GM12878 (cell line): Measurements from ENCODE around the gene FCGR2B. TPM values are rescaled to one million over a fixed set of nuclear protein-coding genes. Genes with fewer than 3 reads are reported as not detected.

ENCODE experiments used
- ATAC-seq: fragments of 200-7000 bp; cut with Tn5 transposase; 3 replicates; pipeline ENCODE4 v1.9.1; 2020; ENCODE audit warnings: mild to moderate bottlenecking, moderate library complexity
- BruUV-seq: library from RNA; stranded (reverse); fragments of 400-500 nt; replicated peaks from 2 replicates; lab custom pipeline; 2021; lab: Mats Ljungman, UMichigan
- CTCF ChIA-PET: fragments of 300-600 bp; sonication (Branson Sonifier 250); formaldehyde crosslinking; extraction: SDS; loops from one replicate; lab custom pipeline; 2021; ENCODE audit warnings: inconsistent platforms; lab: Yijun Ruan, JAX
- POLR2A ChIA-PET: fragments of 350-600 bp; formaldehyde crosslinking; extraction: SDS; loops from one replicate; lab custom pipeline; 2021; ENCODE audit warnings: inconsistent platforms; lab: Charles Lee
- RAD21 ChIA-PET: fragments of 300-600 bp; sonication (Branson Sonifier 250); formaldehyde crosslinking; loops from one replicate; lab custom pipeline; 2023; ENCODE audit warnings: antibody characterized with exemption; ENCODE audit not compliant: unreplicated experiment; lab: Charles Lee
- SMC1A ChIA-PET: fragments of 300-600 bp; sonication (Branson Sonifier 250); formaldehyde crosslinking; loops from one replicate; lab custom pipeline; 2023; ENCODE audit not compliant: unreplicated experiment, uncharacterized antibody; lab: Charles Lee
- DNase-seq: peaks from one replicate; pipeline ENCODE4 v3.0.0-alpha.2; 2011; ENCODE audit warnings: low read depth, low spot score
- FAIRE-seq: peaks from 3 replicates; lab custom pipeline; 2011; peaks lifted over from hg19 to GRCh38; lab: Jason Lieb, UNC
- H2AFZ ChIP-seq: 2 replicates; pipeline ENCODE4 v1.6.0; 2011; ENCODE audit warnings: low read depth, low read length, control low read depth; ENCODE audit not compliant: control insufficient read depth
- H3K27ac ChIP-seq: 2 replicates; pipeline ENCODE4 v1.5.1; 2011; ENCODE audit warnings: control low read depth; ENCODE audit not compliant: control insufficient read depth, insufficient read depth
- H3K27me3 ChIP-seq, 2 experiments: replicated peaks in 1 of 2; 2 replicates each; pipeline versions ENCODE4 v1.6.0 to v1.6.1; 2011; ENCODE audit warnings: low read length in 1 of 2; ENCODE audit not compliant: control insufficient read depth in 2 of 2, insufficient read depth in 2 of 2
- H3K36me3 ChIP-seq, 2 experiments: 2 replicates each; pipeline ENCODE4 v1.5.1; 2011; ENCODE audit warnings: low read length in 1 of 2; ENCODE audit not compliant: control insufficient read depth in 2 of 2, insufficient read depth in 2 of 2
- H3K4me1 ChIP-seq: 2 replicates; pipeline ENCODE4 v1.6.1; 2011; ENCODE audit warnings: mild to moderate bottlenecking, low read length, moderate library complexity, mixed read lengths; ENCODE audit not compliant: control insufficient read depth, insufficient read depth
- H3K4me2 ChIP-seq: 2 replicates; pipeline ENCODE4 v1.6.0; 2011; ENCODE audit warnings: control low read depth; ENCODE audit not compliant: control insufficient read depth, insufficient read depth
- H3K4me3 ChIP-seq: fragments of 200-600 bp; sonication (generic); 2 replicates; pipeline ENCODE4 v1.5.1; 2016
- H3K79me2 ChIP-seq: 2 replicates; pipeline ENCODE4 v1.6.0; 2011; ENCODE audit warnings: low read length; ENCODE audit not compliant: control insufficient read depth, insufficient read depth
- H3K9ac ChIP-seq: 2 replicates; pipeline ENCODE4 v1.8.0; 2011; ENCODE audit warnings: low read length, control low read depth, mixed read lengths; ENCODE audit not compliant: control insufficient read depth, insufficient read depth
- H3K9me3 ChIP-seq: replicated peaks from 3 replicates; pipeline ENCODE4 v1.5.1; 2011; ENCODE audit warnings: mild to moderate bottlenecking, low read length; ENCODE audit not compliant: control insufficient read depth, insufficient read depth
- H4K20me1 ChIP-seq: 2 replicates; pipeline ENCODE4 v1.6.0; 2011; ENCODE audit not compliant: control insufficient read depth, insufficient read depth
- EGR1 ChIP-seq, 2 experiments: IDR thresholded peaks; 1 replicate in 1 of 2; 2 replicates in 1 of 2; pipeline ENCODE4 v1.6.1; 2011 to 2012; ENCODE audit warnings: low read depth in 2 of 2, low read length in 2 of 2, borderline replicate concordance in 1 of 2, mild to moderate bottlenecking in 1 of 2, moderate library complexity in 1 of 2
- ETV6 ChIP-seq, 2 experiments: fragments of 450-650 bp in 1 of 2; IDR thresholded peaks in 1 of 2; conservative IDR thresholded peaks in 1 of 2; 2 replicates each; pipeline ENCODE4 v1.6.1; 2014; ENCODE audit warnings: antibody characterized with exemption in 1 of 2, borderline replicate concordance in 1 of 2, low read depth in 1 of 2, mild to moderate bottlenecking in 1 of 2, moderate library complexity in 1 of 2
- HDGF ChIP-seq: fragments of 450-650 bp; IDR thresholded peaks from 2 replicates; pipeline ENCODE4 v1.6.1; 2016; ENCODE audit warnings: antibody characterized with exemption
- IKZF2 ChIP-seq, 2 experiments: fragments of 450-650 bp; IDR thresholded peaks; 2 replicates each; pipeline ENCODE4 v1.6.1; 2017; ENCODE audit warnings: mild to moderate bottlenecking in 2 of 2, moderate library complexity in 2 of 2
- KDM1A ChIP-seq: fragments of 200-600 bp; sonication (generic); IDR thresholded peaks from 2 replicates; pipeline ENCODE4 v1.6.1; 2016; ENCODE audit warnings: borderline replicate concordance
- RAD21 ChIP-seq: IDR thresholded peaks from 2 replicates; pipeline ENCODE4 v1.6.1; 2011; ENCODE audit warnings: mild to moderate bottlenecking, low read depth, low read length, moderate library complexity; ENCODE audit not compliant: insufficient read depth
- REST ChIP-seq: IDR thresholded peaks from 2 replicates; pipeline ENCODE4 v1.6.1; 2012; ENCODE audit warnings: mild to moderate bottlenecking, low read depth, low read length
- RUNX3 ChIP-seq: IDR thresholded peaks from 2 replicates; pipeline ENCODE4 v1.6.1; 2012; ENCODE audit warnings: low read length, inconsistent platforms
- STAT3 ChIP-seq: IDR thresholded peaks from 2 replicates; pipeline ENCODE4 v1.6.1; 2011; ENCODE audit warnings: low read depth, low read length, improper control_type of control experiment
- ZBTB33 ChIP-seq: fragments of 450-650 bp; IDR thresholded peaks from 2 replicates; pipeline ENCODE4 v1.6.1; 2017; ENCODE audit warnings: mild to moderate bottlenecking
- ZNF274 ChIP-seq: IDR thresholded peaks from one replicate; pipeline ENCODE4 v1.8.0; 2011; ENCODE audit not compliant: insufficient read length, insufficient read depth
- WGBS: methylation state at CpG from one replicate; pipeline ENCODE4 v1.1.6; 2016; ENCODE audit warnings: low lambda C conversion rate; ENCODE audit not compliant: insufficient replicate concordance, insufficient coverage; ENCODE audit errors: missing lambda C conversion rate; 5-methylcytosine and 5-hydroxymethylcytosine counted together
- in situ Hi-C: fragments of 300-500 bp; cut with MboI; formaldehyde crosslinking; loops from 9 replicates; pipeline ENCODE4 v1.14.3; 2018; ENCODE audit warnings: mixed read lengths
- intact Hi-C: fragments of 100-400 bp; cut with micrococcal nuclease; formaldehyde crosslinking; loops from one replicate; pipeline ENCODE4 v1.14.2; 2022; ENCODE audit not compliant: unreplicated experiment
- polyA plus RNA-seq, 11 experiments: library from polyadenylated mRNA; depleted of rRNA in 4 of 11; unstranded in 6 of 11; stranded (reverse) in 5 of 11; fragments of >200 nt; fragmentation: Nextera tagmentation in 4 of 11; fragmentation: Illumina TruSeq in 1 of 11; extraction: Ambion mirVana in 4 of 11; extraction: Trizol in 1 of 11; gene quantifications; 1 replicate in 1 of 11; 2 replicates in 10 of 11; pipeline versions ENCODE4 v1.2.1 to v1.2.3, GENCODE V29; 2011 to 2016; ENCODE audit warnings: inconsistent platforms in 2 of 11, missing spikeins in 2 of 11, low read depth in 1 of 11
- total RNA-seq, 4 experiments: library from RNA; depleted of rRNA in 3 of 4; stranded (reverse); fragments of >200 nt in 3 of 4; fragmentation: Illumina TruSeq in 1 of 4; extraction: Trizol in 1 of 4; gene quantifications; 2 replicates each; pipeline versions ENCODE4 v1.2.1 to v1.2.3, GENCODE V29; 2013 to 2021

FCGR2B gene
- total and polyA plus RNA-seq, 10 of the 15 experiments (the other 5 are each of a cell fraction or from before 2014, with no cell fraction given): 76.6 to 216 (median 108) TPM

GRCh38 chr1:161705537-161705936 lies 42.6 kb downstream of the FCGR2B start:
- POLR2A ChIA-PET: no interaction called here
- TF ChIP-seq ZBTB33: no peak
- TF ChIP-seq EGR1 (IDR thresholded peaks at IDR 0.05; ENCODE audit: borderline replicate concordance in 1 of 2, low read depth in 2 of 2, low read length in 2 of 2): no peak
- TF ChIP-seq IKZF2 (IDR thresholded peaks at IDR 0.05): no peak
- TF ChIP-seq REST: no peak
- no peak for TF ChIP-seq HDGF
- no peak for TF ChIP-seq ETV6 (conservative IDR thresholded peaks at IDR 0.05 in 1 of 2, IDR thresholded peaks at IDR 0.05 in 1 of 2; ENCODE audit: borderline replicate concordance in 1 of 2, low read depth in 1 of 2)
- no peak for TF ChIP-seq KDM1A
- TF ChIP-seq STAT3: no peak
- no peak for TF ChIP-seq ZNF274
- TF ChIP-seq RUNX3: peak; percentile 80
- TF ChIP-seq RAD21: 0 out of 2 replicates have a peak, but pooled peaks have one; percentile 2
- peak overlapping the region; percentile 85 for H3K27ac ChIP-seq
- no peaks in the 10 kb centered on the region for H3K9me3 ChIP-seq
- H3K4me1 ChIP-seq: peaks cover 22% of the 10 kb centered on the region
- BruUV-seq: no TSS peak
- H3K79me2 ChIP-seq: peaks cover 36% of the 10 kb centered on the region
- H3K4me3 ChIP-seq: peak overlapping the region; percentile 12; the same call in 1 of the 2 replicates
- peak overlapping the region; percentile 39 for H2AFZ ChIP-seq
- peak overlapping the region; percentile 3; the same call in 1 of the 2 replicates for H3K9ac ChIP-seq
- DNase-seq (no peak), ATAC-seq (peak; percentile 40), FAIRE-seq (no peak)
- CTCF ChIA-PET: interaction anchor here (0.6 to 1.2 kb wide), 4 partner anchors 13 to 28 kb away, joined by 3 to 4 read pairs (median 4); no protein-coding TSS in a partner anchor
- H4K20me1 ChIP-seq: no peaks in the 10 kb centered on the region
- SMC1A ChIA-PET: interaction anchor here (1.3 to 5.1 kb wide), 8 partner anchors 11 to 82 kb away, joined by 3 to 49 read pairs (median 6); no protein-coding TSS in a partner anchor
- peak overlapping the region; percentile 94 for H3K4me2 ChIP-seq
- intact Hi-C loops: no loop called here
- in situ Hi-C loops: no loop called here
- RAD21 ChIA-PET: interaction anchor here (0.6 to 2.6 kb wide), 3 partner anchors 10 to 33 kb away, joined by 3 to 12 read pairs (median 4); no protein-coding TSS in a partner anchor
- H3K27me3 ChIP-seq: no peaks in the 10 kb centered on the region
- H3K36me3 ChIP-seq: peaks cover under 1% of the 10 kb centered on the region in 2 experiments; a peak in 3 of 4 replicates
- WGBS: 0% methylated on average over 4 of the region's 4 CpGs
